Activated T-cell treated with anti-CD3 and anti-CD28 coated beads, Interleukin-2, amount 50 U/mL, for 72 hours (primary cell): ENCODE data around the gene TBX3. TPM values are rescaled to one million over a fixed set of nuclear protein-coding genes. Genes with fewer than 3 reads are reported as not detected.

Experiments
- ATAC-seq, 2 donors: fragments of 150-1000 bp; cut with Tn5 transposase; replicated peaks in 1 of 2; 2 replicates each; pipeline ENCODE4 v1.10.0; 2021; ENCODE audit warnings: moderate library complexity in 2 of 2, mild to moderate bottlenecking in 1 of 2
- DNase-seq, 2 donors: peaks; one replicate each; pipeline ENCODE4 v3.0.0; 2021 to 2022; ENCODE audit warnings: mixed read lengths in 1 of 2
- H3K27ac Mint-ChIP-seq: one replicate; pipeline ENCODE4 v1.8.0; 2022; ENCODE audit warnings: mild to moderate bottlenecking, moderate library complexity, mixed read lengths
- H3K27me3 Mint-ChIP-seq: one replicate; pipeline ENCODE4 v1.8.0; 2022; ENCODE audit warnings: low read depth, mixed read lengths
- H3K36me3 Mint-ChIP-seq, 2 donors: one replicate each; pipeline ENCODE4 v1.8.0; 2022; ENCODE audit warnings: mixed read lengths in 2 of 2, mild to moderate bottlenecking in 1 of 2; ENCODE audit not compliant: insufficient read depth in 2 of 2
- H3K4me1 Mint-ChIP-seq: one replicate; pipeline ENCODE4 v1.8.0; 2022; ENCODE audit warnings: low read depth, mixed read lengths
- H3K4me3 Mint-ChIP-seq, 2 donors: one replicate each; pipeline ENCODE4 v1.8.0; 2022; ENCODE audit warnings: mild to moderate bottlenecking in 2 of 2, mixed read lengths in 2 of 2, moderate library complexity in 2 of 2
- H3K9me3 Mint-ChIP-seq, 2 donors: one replicate each; pipeline ENCODE4 v1.8.0; 2022; ENCODE audit warnings: mixed read lengths in 2 of 2
- total RNA-seq, 2 donors: library from RNA; stranded (reverse); gene quantifications; one replicate each; pipeline ENCODE4 v1.2.3, GENCODE V29; 2022

The TBX3 gene
- total RNA-seq, 2 donors from 2014 or later = 0.07 TPM; not detected in 1

DNA sequence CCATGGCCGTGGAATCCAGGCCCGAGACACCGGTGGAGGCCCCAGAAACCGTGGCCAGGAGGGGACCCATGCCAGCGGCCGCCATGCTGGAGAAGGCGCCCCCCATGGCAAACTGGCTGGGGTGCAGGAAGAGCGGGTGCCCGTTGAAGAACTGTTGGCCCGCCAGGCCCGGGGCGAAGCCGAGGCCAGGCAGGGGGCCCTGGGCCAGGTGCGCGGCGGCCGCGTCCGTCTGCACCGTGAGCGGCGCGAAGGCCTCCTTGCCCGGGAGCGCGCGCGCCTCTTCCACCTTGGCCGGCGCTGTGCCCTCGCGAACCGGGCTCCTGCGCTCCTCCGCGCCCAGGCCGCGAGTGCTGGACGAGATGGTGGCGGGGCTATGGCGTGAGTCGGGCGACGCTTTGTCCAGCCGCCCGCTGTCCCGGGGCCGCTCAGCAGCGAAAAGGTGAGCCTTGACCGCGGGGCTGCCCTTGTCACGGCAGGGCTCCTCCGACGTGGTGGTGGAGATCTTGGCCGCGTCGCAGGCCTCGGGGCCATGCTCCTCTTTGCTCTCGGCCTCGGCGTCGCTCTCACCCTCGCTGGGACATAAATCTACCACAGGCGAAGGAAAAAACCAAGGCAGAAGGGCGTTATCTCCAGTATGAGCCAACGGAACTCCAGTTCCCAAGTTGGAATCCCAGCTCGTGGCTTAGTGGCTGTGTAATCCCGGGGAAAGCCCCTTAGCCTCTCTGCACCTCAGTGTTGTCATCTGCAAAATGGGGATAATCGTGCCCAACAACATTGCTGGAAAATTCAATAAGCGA is 9.5 kb downstream of the TBX3 start:
- Mint-ChIP-seq H3K9me3 (no peaks in the 10 kb centered on the region), H3K4me1 (no peaks in the 10 kb centered on the region), H3K27me3 (peaks cover 63% of the 10 kb centered on the region), H3K36me3 (peaks cover 0 to 4% of the 10 kb centered on the region in 2 donors), H3K4me3 (no peak overlapping the region), H3K27ac (no peak overlapping the region)
- ATAC-seq (no peak), DNase-seq (no peak)

DNA sequence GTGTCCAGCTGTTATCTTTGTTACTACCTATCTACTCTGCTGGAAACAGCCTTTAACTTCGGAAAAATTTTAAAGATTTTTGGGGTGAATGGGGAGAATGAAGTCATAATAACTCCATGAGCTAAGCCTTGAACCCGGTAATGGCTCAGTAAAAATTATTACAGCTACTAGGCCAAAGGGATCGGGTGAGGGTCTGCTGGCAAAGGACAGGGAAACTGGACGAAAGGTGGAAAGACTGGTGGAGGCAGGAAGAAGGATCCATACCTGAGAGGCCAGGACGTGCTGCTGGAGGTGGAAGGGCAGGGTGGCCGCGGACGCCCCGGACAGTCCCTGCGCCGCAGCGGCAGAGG is 10.1 kb downstream of the TBX3 start:
- Mint-ChIP-seq H3K36me3 (peaks cover 0 to 4% of the 10 kb centered on the region in 2 donors), H3K9me3 (no peaks in the 10 kb centered on the region), H3K4me3 (no peak overlapping the region), H3K27me3 (peaks cover 58% of the 10 kb centered on the region), H3K4me1 (no peaks in the 10 kb centered on the region), H3K27ac (no peak overlapping the region)
- no peak for DNase-seq
- ATAC-seq = no peak

DNA sequence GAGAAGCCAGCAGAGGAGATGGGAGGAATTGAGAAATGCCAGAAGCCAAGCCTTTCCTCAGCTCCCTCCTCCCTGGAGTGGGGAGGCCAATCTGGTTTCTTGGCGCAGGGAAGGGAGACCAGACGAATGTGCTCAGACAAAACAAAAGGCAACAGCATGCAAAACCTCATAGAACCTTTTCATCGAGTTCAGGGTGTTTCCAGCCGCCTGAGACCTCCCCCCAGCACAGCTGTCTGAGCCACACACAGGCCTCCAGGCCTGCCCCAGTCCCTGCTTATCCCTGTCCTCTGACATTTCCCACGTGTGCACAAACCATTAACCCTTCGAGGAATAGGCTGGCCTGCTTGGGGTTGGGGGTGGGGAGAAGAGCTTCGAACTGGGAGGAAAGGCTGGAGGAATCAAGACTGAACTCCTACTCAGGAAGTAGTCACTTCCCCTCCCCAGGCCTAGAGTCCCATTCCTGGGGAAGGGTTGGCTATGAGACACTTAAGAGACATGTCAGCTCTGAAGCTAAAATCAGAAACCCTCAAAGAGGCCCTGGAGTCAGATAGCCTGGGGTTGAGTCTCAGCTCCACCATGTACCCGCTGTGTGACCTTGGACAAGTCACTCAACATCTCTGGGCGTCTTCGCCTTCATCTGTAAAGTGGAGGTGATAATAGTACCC is 10.7 kb downstream of the TBX3 start:
- DNase-seq (no peak), ATAC-seq (no peak)
- Mint-ChIP-seq H3K9me3 (no peaks in the 10 kb centered on the region), H3K27me3 (peaks cover 57% of the 10 kb centered on the region), H3K4me3 (no peak overlapping the region), H3K36me3 (peaks cover 0 to 4% of the 10 kb centered on the region in 2 donors), H3K27ac (no peak overlapping the region), H3K4me1 (peaks cover 3% of the 10 kb centered on the region)

DNA sequence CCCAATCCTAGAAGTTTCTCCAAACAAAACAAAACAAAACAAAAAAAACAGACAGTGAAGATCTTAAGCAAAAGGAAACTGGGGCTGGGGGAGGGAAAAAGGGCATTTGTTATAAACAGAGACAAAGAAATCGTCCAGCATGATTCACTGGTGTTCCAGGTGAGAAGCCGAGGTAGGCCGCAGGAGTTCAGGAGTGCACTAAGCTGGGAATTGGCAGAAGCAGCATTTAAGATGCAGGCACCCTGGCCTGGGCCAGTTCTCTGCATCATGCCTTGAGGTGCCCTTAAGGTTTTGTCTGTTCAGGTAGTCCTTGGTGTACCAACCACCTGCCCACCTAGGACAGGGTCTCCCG is 11.2 kb downstream of the TBX3 start:
- DNase-seq (no peak), ATAC-seq (no peak)
- Mint-ChIP-seq H3K27ac (no peak overlapping the region), H3K9me3 (no peaks in the 10 kb centered on the region), H3K4me3 (no peak overlapping the region), H3K4me1 (peaks cover 8% of the 10 kb centered on the region), H3K36me3 (peaks cover 0 to 8% of the 10 kb centered on the region in 2 donors), H3K27me3 (peaks cover 62% of the 10 kb centered on the region)

DNA sequence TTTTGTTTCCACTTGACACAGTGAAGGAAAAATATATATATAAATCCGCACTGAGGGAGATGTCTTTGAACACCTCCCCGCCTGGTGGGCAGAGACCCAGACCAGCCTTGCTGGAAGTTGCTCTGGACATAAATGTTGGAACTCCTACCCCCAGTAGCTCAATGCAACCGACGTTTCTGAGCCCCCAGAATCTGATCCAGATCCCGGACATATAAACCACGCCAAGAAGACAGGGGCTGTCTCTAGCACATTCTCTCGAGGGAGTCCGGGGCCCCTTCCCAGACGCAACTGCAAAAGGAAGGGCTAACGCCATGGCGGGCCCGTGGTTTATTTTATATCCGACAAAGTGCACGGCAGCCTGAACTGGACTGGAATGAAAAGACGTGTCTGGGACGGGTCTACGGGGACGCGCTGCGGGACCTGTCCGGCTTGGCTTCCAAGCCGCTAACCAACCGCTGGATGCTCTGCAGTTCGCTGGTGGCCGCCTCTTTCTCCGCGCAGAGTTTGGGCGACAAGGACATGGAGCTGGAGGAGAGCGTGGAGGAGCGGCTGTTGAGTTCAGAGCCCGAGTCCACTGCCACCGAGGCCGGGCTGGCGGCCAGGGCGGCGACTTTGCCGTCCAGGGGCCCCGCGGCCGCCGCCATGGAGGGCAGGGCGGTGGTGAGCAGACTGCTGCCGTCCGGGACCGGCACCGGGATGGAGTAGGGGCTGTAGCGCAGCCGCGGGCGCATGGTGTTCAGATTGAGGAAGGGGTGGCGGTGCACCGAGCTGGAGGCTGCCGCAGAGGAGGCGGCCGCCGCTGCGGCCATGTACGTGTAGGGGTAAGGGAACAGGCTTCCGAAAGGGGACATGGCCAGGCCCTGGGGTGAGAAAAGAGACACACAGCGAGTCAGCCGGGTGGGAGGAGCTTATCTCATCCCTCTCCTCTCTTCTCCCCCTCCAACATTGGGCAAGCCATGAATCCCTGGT is 12.2 kb downstream of the TBX3 start:
- ATAC-seq (no peak), DNase-seq (no peak)
- Mint-ChIP-seq H3K4me3 (no peak overlapping the region), H3K36me3 (peaks cover 0 to 10% of the 10 kb centered on the region in 2 donors), H3K27me3 (peaks cover 73% of the 10 kb centered on the region), H3K9me3 (no peaks in the 10 kb centered on the region), H3K27ac (no peak overlapping the region), H3K4me1 (peaks cover 14% of the 10 kb centered on the region)

DNA sequence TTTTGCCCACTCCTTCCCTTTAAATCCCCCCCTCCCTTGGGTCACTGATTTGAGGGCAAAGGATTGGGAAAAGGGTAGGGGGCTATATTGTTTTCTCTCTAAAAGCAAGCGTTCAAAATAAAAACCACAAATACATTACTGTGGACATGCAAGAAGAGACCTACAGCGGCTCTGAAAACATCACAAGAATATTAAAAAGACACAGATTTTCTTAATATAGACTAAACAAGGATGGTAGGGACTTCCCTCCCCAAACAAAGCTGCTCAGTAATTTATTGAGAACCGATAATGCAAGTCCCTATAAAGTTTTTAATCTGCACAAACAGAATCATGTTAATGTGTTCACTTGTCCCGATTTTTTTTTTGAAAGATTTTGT is 12.9 kb downstream of the TBX3 start:
- H3K9me3 Mint-ChIP-seq = no peaks in the 10 kb centered on the region
- no peak for ATAC-seq
- DNase-seq = no peak
- H3K4me1 Mint-ChIP-seq = peaks cover 17% of the 10 kb centered on the region
- H3K27ac Mint-ChIP-seq = no peak overlapping the region
- H3K4me3 Mint-ChIP-seq = no peak overlapping the region
- peaks cover 78% of the 10 kb centered on the region for H3K27me3 Mint-ChIP-seq
- H3K36me3 Mint-ChIP-seq = peaks cover 0 to 10% of the 10 kb centered on the region in 2 donors

DNA sequence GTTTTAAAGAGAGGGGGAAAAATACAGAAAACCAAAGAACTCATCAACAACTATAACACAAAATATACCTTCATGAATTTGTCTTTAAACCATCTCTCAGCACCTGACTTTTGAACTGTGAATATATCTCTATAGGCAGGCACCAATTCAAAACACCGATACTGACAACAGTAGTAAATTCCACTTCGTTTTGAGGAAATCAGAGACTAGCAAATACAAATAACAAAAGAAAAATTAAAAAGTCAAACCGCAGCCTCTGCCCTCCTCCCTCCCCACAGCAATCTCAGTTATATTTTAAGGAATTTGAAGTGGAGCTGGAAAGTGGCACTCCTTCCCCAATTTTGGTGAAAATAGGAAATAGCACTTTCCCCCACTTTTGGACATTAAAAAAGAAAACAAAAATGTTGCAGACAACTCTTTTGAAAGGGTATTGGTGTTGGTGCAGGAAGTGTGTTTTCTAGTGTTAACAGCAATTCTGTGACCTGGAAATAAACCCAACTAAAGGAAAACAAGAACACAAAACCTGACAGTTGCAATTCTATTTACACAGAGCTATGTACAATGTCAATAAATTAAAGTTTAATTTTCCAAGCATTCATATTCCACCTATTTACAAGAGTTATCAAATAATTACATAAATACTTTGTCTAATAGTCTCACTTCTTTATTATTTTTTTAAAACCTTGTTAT is 13.5 kb downstream of the TBX3 start:
- no peak for ATAC-seq

DNA sequence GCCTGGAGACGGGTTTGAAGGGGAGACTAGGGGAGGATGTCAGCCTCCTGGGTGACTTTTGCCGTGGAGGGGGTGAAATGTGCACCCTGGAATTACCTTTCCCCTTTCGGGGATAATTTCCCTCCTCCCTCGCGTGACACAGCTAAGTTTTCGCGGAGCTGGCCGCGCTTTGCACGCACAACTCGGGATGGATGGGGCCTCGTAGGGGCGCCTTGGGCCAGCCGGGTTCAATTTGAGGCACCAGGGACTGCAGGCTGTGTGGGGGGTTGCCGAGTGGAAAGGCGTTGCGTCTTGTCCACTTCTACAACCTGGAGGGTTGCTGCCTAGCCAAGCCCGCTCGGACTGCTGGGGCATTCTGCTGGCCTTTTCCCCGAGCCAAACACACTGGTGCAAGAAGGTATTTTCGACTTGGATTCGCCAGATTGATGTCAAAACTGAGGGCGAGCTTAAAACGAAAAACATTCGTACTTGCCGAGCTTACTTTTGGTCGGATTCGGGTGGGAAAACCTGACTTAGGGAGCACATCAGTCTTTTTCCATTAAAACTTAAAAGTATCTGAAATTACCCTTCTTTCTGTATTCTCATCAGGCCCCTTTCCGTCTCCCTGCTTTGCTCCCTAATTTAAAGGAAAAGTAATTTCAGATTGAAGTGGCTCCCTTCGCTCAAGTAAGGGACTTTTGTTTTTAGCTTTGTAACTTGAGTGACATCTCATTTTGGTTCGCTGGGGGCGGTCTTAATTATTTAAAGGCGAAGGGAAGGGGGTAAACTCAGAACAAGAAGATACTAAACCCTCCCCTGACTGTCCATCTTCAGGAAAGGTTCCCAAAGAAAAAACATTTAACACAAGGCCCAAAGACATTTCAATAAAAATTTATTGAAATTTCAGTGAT is 14.3 kb downstream of the TBX3 start:
- Mint-ChIP-seq H3K27me3 (peaks cover 66% of the 10 kb centered on the region), H3K36me3 (peaks cover 0 to 10% of the 10 kb centered on the region in 2 donors), H3K27ac (no peak overlapping the region), H3K4me1 (peaks cover 17% of the 10 kb centered on the region), H3K4me3 (no peak overlapping the region), H3K9me3 (no peaks in the 10 kb centered on the region)
- DNase-seq (no peak), ATAC-seq (no peak)

More for the DNA sequence above, 13.5 kb downstream of the TBX3 start:
- no peak for DNase-seq
- peaks cover 0 to 10% of the 10 kb centered on the region in 2 donors for H3K36me3 Mint-ChIP-seq
- no peak overlapping the region for H3K27ac Mint-ChIP-seq
- peaks cover 17% of the 10 kb centered on the region for H3K4me1 Mint-ChIP-seq
- peaks cover 73% of the 10 kb centered on the region for H3K27me3 Mint-ChIP-seq
- no peak overlapping the region for H3K4me3 Mint-ChIP-seq
- H3K9me3 Mint-ChIP-seq = no peaks in the 10 kb centered on the region

DNA sequence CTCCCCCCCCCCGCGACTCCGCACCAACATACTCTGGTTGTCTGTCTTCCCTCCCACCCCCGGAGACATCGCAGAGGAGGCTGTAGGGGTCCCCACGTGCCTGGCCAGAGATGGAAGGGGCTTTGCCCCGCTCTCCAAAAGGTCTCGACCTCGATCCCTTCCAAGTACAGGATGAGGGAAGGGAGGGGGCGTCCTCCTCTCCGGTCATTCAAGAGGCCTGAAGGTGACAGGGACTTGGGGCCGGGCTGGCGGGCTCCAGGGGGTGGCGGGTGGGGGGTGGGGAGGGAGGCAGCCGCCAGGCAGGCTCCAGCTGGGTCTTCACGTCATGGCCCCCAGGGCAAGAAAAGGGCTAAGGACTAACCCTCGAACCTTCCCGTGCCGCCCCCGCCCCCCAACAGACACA is 15.1 kb downstream of the TBX3 start:
- DNase-seq = no peak
- peaks cover 70% of the 10 kb centered on the region for H3K27me3 Mint-ChIP-seq
- no peak overlapping the region for H3K4me3 Mint-ChIP-seq
- H3K4me1 Mint-ChIP-seq = peaks cover 17% of the 10 kb centered on the region
- H3K9me3 Mint-ChIP-seq = no peaks in the 10 kb centered on the region
- no peak for ATAC-seq
- H3K36me3 Mint-ChIP-seq = peaks cover 0 to 9% of the 10 kb centered on the region in 2 donors
- H3K27ac Mint-ChIP-seq = no peak overlapping the region

DNA sequence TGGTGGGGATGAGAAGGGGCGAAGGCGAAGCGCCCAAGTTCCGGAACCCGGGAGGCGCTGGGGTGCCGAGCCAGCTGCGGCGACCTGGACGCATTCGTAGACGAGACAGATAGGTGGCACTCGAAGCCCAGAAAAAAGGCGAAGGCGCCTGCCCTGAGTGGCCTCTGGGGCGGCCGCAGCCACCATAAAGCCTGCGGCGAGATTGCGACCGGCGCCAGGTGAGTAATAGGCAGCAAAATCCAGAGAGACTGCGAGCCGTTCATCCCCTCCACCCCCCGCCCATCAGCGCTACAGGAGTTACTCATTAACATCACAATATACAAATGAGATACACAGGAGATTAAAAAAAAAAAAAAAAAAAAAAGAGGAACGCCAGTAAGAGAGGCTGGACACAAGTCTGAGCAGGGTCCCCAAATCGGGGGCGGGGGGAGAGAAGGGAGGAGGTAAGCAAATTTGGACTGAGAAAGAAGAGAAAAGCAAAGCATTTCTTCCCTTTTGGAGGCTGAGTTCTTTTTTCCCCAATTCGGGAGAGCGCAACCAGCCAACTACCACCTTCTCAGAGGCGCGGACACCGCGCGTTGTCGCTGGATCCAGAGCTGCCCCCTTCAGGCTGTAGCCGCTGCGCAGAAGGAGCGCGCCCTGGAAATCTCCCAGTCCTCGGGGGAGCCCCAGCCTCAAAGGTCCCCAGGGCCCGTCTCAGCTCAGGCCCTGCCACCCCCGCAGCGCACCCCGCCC is 15.7 kb downstream of the TBX3 start:
- Mint-ChIP-seq H3K9me3 (no peaks in the 10 kb centered on the region), H3K4me3 (peak overlapping the region; percentile 37 to 61)
- ATAC-seq = peak; percentile 49 to 65

DNA sequence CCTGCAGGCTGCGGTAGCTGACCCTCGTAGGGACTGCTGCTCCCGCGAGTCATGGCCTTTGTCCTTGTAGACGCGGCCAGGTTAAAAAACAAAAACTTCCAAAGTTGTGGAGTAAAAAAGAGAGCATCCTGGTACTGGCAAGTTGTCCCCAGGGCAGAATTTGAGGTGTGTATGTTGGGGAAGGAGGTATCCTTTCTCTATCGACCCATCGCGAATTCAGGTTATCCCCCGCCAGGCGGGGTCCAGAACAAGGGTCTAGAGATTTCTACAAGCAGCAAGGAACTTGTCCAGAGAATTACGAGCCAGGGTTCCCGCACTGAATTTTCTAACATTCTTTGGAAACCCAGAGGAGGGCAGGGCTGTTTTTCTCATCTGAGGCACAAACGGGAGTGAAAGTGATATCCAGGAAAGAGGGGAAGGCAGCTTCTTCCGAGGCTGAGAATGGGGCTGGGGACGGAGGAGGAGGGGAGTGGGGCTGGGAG is 16.3 kb downstream of the TBX3 start:
- peaks cover 17% of the 10 kb centered on the region for H3K4me1 Mint-ChIP-seq
- no peaks in the 10 kb centered on the region for H3K9me3 Mint-ChIP-seq
- no peak for ATAC-seq
- H3K4me3 Mint-ChIP-seq = peak overlapping the region; percentile 37 to 61
- DNase-seq = no peak
- peaks cover 0 to 5% of the 10 kb centered on the region in 2 donors for H3K36me3 Mint-ChIP-seq
- H3K27me3 Mint-ChIP-seq = peaks cover 69% of the 10 kb centered on the region
- H3K27ac Mint-ChIP-seq = peak overlapping the region; percentile 85

More for the DNA sequence above, 15.7 kb downstream of the TBX3 start:
- H3K4me1 Mint-ChIP-seq = peaks cover 17% of the 10 kb centered on the region
- H3K27ac Mint-ChIP-seq = peak overlapping the region; percentile 85
- peak; percentile 47 to 61 for DNase-seq
- peaks cover 69% of the 10 kb centered on the region for H3K27me3 Mint-ChIP-seq
- H3K36me3 Mint-ChIP-seq = peaks cover 0 to 5% of the 10 kb centered on the region in 2 donors
